GM18907 (cell line): ENCODE results near the gene B3GALT2.

ENCODE experiments used
- ATAC-seq: cut with Tn5 transposase; IDR thresholded peaks from one replicate; pipeline ENCODE4 v1.9.1; 2021; ENCODE audit warnings: mild to moderate bottlenecking, moderate library complexity; ENCODE audit not compliant: unreplicated experiment

The B3GALT2 gene

GRCh38 chr1:193183019-193183627 lies 3.3 kb downstream of the B3GALT2 start:
- peak; percentile 66 for ATAC-seq

GRCh38 chr1:193181985-193182384 lies 4.4 kb downstream of the B3GALT2 start:
- peak; percentile 45 for ATAC-seq

GRCh38 chr1:193181536-193181935 lies 4.9 kb downstream of the B3GALT2 start:
- no peak for ATAC-seq

- no peak for ATAC-seq
Observed at GRCh38 chr1:193179094-193179493, 7.3 kb downstream of the B3GALT2 start.

- ATAC-seq, result no peak
Observed at GRCh38 chr1:193176788-193177187, 9.6 kb downstream of the B3GALT2 start.

GRCh38 chr1:193176113-193176512 lies 10.3 kb downstream of the B3GALT2 start:
- ATAC-seq, result no peak

- ATAC-seq, result no peak
Observed at GRCh38 chr1:193157360-193157759, 29.1 kb downstream of the B3GALT2 start.

- no peak for ATAC-seq
Observed at GRCh38 chr1:193156822-193157142, 29.6 kb downstream of the B3GALT2 start.

- ATAC-seq, result no peak
Observed at GRCh38 chr1:193156117-193156821, 30.1 kb downstream of the B3GALT2 start.

- ATAC-seq, result no peak
Observed at GRCh38 chr1:193144999-193145398, 41.4 kb downstream of the B3GALT2 start.

GRCh38 chr1:193144361-193144938 lies 42.0 kb downstream of the B3GALT2 start:
- no peak for ATAC-seq

GRCh38 chr1:193143285-193143684 lies 43.1 kb downstream of the B3GALT2 start:
- ATAC-seq, result no peak

- ATAC-seq, result no peak
Observed at GRCh38 chr1:193142409-193142808, 44.0 kb downstream of the B3GALT2 start.

GRCh38 chr1:193141804-193142203 lies 44.6 kb downstream of the B3GALT2 start:
- ATAC-seq, result no peak

- ATAC-seq, result no peak
Observed at GRCh38 chr1:193140254-193140653, 46.2 kb downstream of the B3GALT2 start.

GRCh38 chr1:193131266-193131860 lies 55.0 kb downstream of the B3GALT2 start:
- peak; percentile 58 for ATAC-seq
